Embryonic facial prominence (tissue), 1 donor: ENCODE data around the gene ARL8B.
"Not testable (repeated sequence)": the region's sequence is repeated elsewhere in the genome, so short reads cannot be mapped to it uniquely, and the experiment has no call there.

Source experiments
- DNase-seq: peaks from one replicate; pipeline ENCODE4 v3.0.0-alpha.2; 2016; ENCODE audit errors: extremely low spot score

Gene ARL8B

DNA sequence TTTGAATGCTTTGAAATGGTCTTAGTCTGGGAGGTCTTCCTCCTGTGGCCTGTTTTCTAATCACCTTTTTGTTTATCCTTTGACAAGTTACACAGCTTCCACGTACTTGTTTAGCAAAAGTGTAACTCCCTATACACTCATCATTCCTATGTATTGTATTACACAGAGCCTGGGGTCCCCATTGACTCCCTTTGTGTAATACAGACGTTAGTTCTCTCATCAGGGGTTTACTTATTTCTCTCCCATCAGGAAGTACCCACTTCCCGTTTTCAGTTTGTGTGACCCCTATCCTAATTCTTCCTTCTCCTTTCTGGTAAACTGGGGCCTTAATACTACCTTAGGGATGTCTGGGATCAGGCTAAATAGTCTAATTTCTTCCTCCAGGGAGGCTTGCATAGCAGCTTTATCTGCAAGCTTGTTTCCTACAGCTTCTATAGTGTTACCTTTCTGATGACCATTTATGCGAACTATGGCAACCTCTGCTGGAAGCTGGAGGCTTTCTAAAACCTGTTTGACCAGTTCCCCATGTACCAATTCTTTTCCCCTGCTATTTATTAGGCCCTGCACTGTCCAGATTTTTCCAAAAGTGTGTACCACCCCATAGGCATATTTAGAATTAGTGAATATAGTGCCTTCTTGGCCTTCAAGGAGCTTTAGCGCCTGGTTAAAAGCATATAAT, 22.4 kb downstream of the ARL8B start:
- no peak for DNase-seq

DNA sequence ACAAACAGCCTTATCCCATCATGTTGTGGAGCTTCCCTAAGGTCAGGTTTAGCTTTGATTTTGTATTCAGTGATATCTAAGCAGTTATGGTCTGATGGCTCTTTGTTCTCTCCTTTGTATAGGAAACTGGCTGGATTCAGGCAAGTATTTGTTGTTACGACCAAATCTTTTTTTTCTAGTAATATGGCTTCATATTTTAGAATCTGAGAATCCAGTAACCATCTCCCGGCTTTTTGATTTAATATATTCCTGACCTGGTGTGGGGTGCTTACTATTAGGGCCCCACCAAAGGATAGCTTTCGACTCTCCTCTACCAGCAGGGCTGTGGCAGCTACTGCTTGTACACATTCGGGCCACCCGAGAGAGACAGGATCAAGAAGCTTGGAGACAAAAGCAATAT, 23.0 kb downstream of the ARL8B start:
- no peak for DNase-seq

DNA sequence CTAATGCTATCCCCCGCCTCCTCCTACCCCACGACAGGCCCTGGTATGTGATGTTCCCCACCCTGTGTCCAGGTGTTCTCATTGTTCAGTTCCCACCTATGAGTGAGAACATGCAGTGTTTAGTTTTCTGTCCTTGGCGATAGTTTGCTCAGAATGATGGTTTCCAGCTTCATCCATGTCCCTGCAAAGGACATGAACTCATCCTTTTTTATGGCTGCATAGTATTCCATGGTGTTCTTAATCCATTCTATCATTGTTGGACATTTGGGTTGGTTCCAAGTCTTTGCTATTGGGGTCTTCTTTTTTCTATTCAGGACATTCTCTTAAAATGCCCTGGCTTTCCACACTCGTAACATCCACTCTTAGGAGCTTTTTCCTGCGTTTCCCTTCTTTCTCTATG, 25.1 kb downstream of the ARL8B start:
- DNase-seq: not testable (repeated sequence)

DNA sequence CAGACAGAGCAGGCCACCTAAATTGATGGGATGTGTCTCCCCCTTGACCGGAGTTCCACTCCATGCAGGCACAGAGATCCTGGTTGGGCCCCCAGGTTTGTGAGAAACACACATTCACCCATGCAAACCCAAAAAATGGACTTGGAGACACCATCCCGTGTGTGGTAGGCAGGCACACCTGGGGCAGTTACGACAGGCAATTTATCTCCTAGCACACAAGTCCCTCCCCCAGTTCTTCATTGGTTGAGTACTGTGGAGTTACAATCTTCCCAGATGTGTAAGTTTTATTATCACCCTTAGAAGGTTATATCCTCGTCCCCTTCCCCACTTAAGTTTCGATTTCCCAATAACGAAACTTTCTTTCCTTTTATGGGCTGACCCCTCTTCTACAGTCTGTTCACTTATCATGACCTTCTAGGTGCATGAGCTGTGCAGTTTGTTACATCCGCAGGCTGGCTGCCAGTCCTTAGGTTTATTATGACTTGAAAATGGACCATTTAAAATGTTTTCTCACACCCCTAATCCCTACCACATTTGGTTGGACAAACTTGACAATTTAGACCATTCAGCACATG, 27.3 kb downstream of the ARL8B start:
- DNase-seq: no peak

DNA sequence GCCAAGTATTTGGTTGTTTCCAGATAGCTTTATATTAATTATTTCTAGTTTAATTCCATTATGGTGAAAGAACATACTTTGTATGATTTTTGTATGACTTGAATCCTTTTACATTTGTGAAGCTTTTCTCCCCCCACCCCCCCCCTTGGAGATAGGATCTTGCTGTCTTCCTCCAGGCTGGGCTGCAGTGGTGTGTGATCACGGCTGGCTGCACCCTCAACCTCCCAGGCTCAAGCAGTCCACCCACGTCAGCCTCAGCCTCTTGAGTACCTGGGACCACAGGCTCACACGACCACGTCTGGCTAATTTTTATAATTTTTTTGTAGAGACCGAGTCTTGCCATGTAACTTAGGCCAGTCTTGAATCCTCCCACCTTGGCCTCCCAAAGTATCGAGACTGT, 29.5 kb downstream of the ARL8B start:
- no peak for DNase-seq

DNA sequence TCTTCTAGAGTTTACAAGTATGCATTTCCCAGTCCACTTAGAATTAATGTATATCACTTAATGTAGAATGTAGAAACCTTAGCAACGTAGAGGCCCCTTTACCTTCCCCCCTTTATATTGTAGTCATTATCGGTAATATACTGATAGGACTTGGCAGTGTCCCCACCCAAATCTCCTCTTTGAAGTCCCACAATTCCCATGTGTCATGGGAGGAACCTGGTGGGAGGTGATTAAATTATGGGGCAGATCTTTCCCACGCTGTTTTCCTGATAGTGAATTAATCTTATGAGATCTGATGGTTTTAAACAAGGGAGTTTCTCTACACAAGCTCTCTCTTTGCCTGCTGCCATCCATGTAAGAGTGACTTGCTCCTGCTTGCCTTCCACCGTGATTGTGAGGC, 31.0 kb downstream of the ARL8B start:
- DNase-seq: no peak

DNA sequence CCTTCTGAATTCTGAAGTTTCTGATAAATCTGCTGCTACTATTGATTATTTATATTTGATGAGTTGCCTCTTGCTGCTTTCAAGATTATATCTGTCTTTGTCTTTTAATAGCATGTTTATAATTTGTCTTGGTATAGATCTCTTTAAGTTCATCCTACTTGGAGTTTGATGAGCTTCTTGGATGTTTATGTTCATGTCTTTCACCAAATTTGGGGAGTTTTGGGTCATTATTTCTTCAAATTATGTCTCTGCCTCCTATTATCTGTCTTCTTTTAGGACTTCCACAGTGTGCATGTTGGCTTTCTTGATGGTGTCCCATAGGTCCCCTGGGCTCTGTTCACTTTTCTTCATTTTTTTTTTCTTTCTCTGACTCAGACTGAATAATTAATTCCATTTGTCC, 33.1 kb downstream of the ARL8B start:
- DNase-seq: no peak

DNA sequence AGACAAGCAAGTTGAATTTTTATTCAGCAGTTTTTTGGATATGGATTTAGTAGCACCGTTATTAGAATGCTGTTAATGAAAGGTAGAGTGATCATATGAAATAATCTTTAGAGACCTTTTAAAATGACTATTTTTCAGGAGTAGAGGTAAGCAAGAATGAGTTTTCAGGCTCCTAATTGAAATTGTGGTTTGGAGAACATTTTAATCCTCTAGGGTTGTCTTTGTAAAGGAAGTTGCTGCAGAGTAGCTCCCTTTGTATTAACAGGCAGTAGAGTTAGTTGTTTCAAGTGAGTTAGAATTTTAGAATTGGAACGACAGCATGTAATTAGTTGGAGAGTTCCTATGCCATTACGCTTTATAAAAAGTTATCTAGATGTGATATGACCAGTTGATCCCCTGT, 38.2 kb downstream of the ARL8B start:
- DNase-seq: no peak

DNA sequence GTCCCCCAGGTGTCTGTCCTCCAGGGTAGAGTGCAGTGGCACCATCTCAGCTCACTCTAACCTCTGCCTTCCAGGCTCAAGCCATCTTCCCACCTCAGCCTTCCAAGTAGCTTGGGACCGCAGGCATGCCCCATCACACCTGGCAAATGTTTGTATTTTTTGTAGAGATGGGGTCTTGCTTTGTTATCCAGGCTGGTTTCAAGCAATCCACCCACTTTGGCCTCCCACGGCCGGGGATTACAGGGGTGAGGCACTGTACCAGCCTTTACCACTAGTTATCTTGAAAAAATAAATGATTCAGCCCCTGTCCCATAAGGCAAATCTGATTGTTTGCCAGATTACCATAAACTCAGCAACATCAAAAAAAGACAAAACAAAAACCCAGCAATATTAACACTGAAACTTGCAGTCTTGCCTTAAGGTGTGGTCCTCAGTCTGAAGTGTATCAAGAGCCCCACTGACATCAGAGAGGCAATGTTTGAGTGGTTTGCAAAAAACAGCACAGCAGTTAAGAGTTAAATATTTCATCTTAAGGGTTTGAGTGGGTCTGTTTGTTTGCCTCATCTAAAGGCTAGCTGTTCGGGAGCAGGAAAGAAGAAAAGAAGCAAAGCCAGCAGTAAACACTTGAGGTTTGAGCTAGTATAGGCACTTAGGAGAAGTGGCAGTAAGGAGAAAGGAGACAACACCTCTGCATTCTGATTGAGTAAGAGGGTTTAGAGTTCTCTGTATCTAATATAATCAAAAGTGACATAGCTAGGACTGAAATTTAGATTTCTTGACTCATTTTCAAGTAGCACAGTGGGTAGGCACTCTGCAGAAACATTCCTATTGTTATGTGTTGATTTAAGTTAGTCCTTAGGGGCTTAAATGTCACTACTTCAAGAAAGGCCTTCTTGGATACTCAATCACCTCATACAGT, 39.1 kb downstream of the ARL8B start:
- no peak for DNase-seq

DNA sequence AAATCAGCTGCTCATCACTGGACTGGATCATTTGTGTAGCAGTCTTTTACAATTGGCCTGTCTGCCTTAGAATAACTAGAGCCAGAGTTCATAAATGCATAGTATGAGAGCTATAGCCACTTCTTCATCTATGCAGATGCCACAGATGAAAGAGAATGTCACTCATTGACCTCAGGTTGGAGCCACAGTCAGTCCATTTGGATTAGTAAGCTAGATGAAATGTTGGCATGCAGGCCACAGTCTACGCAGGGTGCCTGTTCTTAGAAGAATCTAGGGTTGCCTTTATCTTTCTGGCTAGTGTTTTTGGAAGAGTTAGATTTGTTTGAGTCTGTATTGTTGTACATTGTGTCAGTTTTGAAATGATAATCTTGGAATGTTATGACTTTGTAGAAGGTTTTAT, 40.0 kb downstream of the ARL8B start:
- DNase-seq: no peak

DNA sequence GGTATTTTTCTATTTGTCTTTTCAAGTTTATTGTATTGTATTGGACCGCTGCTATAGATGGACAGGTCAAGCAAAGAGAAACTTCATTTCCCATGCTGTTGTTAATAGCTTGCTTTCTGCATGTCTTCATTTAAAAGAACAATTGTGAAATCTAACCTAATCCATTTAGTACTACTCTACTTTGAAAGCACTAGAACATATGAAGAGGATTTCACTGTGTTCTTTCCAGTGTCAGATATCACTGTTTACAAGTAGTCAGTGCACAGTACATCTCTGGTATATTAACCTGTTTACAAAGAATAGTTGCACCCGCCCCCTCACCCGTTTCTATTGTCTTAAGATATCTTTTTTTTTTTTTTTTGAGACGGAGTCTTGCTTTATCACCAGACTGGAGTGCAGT, 43.6 kb downstream of the ARL8B start:
- no peak for DNase-seq

DNA sequence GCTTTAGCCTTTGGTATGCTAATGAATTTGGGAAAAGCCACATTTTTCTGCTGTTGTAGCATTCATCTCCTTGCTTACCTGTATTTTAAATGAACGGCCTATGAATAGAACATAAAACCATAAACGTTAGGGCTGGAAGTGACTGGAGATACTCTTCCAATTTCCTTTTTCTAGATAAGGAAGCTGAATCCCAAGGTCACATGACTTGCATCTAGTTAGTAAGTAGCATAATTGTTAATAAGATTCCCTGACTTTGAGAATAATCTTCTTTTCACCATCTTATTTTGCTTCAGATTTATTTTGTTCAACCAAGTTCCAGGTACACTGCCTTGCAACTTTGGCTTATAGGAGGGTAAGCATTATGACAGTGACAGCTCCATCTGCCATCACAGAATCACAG, 44.8 kb downstream of the ARL8B start:
- DNase-seq: no peak

DNA sequence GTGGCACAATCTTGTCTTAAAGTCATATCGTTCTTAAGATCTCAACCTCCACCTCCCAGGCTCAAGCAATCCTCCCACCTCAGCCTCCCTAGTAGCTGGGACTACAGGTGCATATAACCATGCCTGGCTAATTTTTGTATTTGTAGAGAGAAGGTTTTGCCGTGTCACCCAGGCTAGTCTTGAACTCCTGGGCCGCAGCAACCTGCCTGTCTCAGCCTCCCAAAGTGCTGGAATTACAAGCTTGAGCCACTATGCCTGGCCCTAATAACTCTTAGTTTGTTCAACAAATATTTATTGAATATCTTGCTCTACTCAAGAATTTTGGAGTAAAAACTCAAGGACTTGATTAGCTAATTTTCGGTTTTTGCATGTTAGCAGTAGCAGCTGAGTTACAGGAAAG, 46.0 kb downstream of the ARL8B start:
- no peak for DNase-seq

DNA sequence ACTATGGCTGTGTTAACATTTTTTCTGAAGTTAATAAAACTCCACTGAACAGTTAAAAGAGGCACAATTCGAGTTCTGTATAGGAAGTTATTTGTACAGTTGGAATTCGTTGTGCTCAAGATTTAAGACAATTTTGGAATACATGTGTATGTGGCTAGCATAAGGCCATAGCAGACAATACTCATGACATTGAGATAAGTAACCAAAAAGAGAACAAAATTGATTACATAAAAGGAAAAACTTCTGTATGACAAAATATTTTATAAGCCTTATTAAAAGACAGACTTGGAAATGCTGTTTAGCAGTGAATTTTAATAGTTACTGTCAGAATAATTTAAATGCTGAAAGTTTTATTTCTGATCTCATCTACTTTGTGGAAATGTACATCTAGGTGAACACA, 47.7 kb downstream of the ARL8B start:
- DNase-seq: no peak

DNA sequence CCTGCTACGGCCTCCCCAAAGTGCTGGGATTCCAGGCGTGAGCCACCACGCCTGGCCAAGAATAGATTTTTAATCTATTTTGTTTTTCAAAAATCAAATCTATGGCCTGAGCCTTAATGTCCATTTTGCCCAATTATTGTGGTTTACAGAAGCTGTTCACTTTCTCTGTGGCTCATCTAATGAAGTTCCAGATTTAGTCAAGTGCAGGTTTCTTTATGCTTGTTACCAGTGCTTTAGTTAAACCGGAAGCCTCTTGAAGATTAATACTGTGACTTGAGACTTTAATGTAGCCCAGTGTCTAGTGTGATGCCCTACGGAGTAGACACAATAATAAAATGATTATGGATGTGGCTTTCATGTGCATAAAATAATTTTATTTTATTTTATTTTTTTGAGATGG, 48.9 kb downstream of the ARL8B start:
- DNase-seq: no peak

DNA sequence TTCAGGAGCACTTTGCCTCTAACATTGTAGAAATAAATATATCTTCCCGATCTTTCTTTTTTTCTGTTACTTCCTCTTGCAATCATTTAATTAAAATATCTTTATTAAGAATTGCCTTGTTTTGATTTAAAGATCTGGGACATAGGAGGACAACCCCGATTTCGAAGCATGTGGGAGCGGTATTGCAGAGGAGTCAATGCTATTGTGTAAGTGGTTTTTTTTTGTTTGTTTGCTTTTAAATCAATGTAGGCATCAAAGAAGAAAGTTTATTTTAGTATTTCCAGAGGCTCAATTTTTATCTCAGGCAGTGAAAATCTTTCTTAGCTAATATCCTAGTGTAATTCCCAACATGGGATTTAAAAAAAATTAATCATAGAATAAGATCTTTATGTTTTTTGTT, 49.9 kb downstream of the ARL8B start:
- DNase-seq: no peak

DNA sequence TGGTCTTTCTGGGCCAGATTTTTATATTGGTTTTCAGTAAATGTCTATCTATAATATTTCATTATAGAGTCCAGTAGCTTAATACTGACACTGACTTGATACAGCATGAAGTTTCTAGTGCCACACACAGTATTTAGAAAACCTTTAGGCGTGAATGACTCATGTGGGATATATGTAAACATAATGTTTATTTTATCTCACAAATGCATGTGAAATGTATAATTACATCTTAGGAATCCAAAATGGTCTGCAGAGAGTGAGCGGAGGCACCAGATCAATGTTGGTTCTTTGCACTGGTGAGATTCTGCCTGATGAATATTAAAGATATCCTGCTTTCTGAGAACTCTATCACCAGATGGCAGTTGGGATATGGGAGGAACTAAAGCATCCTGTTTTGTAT, 56.9 kb downstream of the ARL8B start:
- DNase-seq: not testable (repeated sequence)

DNA sequence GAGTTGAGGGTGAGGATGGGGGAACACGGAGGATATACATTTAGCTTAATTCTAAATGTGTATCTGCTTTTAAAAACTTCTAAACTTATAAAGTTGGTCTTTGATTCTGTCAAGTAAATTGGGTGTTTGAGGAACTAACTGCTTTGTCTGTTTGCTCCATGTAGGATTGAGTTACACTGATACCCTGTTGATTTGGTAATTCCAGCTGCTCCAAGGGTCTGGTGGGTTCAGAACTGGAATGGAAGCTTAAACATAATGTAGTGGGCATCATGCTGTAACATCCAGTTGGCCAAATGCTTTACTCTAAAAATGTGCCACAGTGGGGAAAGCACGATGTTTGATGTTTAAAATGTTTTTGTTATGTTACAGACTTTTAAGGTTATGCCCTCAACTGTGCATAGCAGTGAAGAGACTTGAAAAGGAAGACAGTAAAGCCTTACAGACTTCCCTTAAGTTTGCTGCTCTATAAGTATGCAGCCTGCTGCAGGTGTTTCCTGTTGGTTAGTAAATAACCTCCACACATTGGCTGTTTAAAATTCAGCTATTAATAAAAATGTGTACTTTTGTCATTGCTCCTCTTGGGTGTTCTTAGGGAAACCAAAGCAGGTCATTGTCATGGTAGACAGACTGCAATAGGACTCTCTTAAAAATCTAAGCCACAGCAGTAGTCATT, 59.5 kb downstream of the ARL8B start:
- no peak for DNase-seq

DNA sequence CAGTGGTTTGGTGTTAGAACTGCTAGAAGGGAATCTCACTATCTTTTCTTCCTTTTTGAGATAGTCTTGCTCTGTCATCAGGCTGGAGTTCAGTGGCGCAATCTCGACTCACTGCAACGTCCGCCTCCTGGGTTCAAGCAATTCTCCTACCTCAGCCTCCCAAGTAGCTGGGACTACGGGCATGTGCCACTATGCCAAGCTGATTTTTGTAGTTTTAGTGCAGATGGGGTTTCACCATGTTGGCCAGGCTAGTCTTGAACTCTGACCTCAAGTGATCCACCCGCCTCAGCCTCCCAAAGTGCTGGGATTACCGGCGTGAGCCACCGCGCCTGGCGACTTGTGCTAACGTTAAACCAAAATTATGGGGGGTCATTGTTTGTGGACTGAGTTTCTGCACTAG, 61.6 kb downstream of the ARL8B start:
- not testable (repeated sequence) for DNase-seq

DNA sequence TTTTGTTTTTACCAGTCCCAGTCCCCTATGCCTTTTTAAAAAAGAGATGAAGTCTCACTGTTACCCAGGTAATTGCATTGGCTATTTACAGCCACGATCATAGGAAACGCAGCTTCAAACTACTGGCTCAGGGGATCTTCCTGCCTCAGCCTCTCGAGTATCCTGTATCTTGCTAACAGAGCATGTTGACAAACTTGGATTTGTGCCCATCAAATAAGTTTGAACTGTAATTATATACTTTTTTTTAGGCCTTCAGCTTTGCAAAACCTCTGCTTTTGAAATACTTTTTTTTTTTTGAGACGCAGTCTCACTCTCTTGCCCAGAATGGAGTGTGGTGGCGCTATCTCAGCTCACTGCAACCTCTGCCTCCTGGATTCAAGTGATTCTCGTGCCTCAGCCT, 62.4 kb downstream of the ARL8B start:
- no peak for DNase-seq

DNA sequence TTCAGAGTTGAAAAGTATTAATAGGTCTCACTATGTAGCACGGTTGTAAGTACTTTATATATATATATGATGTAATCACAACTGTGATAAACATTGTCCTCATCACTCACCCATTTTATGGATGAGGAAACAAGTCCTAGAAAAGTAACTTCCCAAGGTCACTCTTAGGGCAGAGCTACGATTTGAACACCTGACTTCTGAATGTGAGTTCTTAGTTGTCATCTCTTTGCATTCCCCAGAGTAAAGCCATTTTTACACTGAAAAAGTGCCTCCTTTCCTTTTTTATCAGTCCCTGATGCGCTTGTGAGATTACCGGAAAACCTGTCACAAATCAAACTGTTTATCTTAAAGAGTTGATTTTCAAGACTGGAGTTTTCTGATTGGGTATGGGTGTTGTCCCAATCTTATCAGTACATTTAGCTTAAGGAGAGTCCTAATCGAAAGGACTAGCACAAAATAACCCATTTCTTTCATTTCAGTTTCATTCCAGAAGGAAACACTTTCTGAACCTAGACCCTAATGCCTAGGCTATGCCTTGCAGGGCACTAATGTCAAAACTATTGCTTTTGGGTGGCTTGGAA, 63.1 kb downstream of the ARL8B start:
- no peak for DNase-seq
